ENCODE data around the gene ENPP5.

ENPP5 gene

GRCh38 chr6:46207174-46207573 is 36.4 kb upstream of the ENPP5 start:
- Histone ChIP-seq H3K9ac (ENCODE audit: low read depth in 1 of 2, low read length in 2 of 2) (no peak overlapping the region), H3K9me3 (ENCODE audit: control insufficient read depth in 2 of 2, low read length in 2 of 2) (no peaks in the 10 kb centered on the region), H3K27me3 (ENCODE audit: control insufficient read depth in 2 of 2, insufficient read depth in 2 of 2, low read length in 2 of 2) (no peaks in the 10 kb centered on the region), H3K36me3 (ENCODE audit: control insufficient read depth in 2 of 2, insufficient read depth in 2 of 2, low read length in 2 of 2) (no peaks in the 10 kb centered on the region), H3K4me3 (ENCODE audit: low read length in 2 of 2) (no peak overlapping the region), H3K27ac (ENCODE audit: low read depth in 2 of 2, low read length in 2 of 2) (no peak overlapping the region), H3K4me1 (ENCODE audit: control insufficient read depth in 2 of 2, insufficient read depth in 2 of 2, low read length in 2 of 2) (no peaks in the 10 kb centered on the region)

- Histone ChIP-seq H3K36me3 (ENCODE audit: control insufficient read depth in 2 of 2, insufficient read depth in 2 of 2, low read length in 2 of 2) (no peaks in the 10 kb centered on the region), H3K27ac (ENCODE audit: low read depth in 2 of 2, low read length in 2 of 2) (no peak overlapping the region), H3K4me1 (ENCODE audit: control insufficient read depth in 2 of 2, insufficient read depth in 2 of 2, low read length in 2 of 2) (no peaks in the 10 kb centered on the region), H3K9ac (ENCODE audit: low read depth in 1 of 2, low read length in 2 of 2) (no peak overlapping the region), H3K4me3 (ENCODE audit: low read length in 2 of 2) (no peak overlapping the region), H3K9me3 (ENCODE audit: control insufficient read depth in 2 of 2, low read length in 2 of 2) (no peaks in the 10 kb centered on the region), H3K27me3 (ENCODE audit: control insufficient read depth in 2 of 2, insufficient read depth in 2 of 2, low read length in 2 of 2) (no peaks in the 10 kb centered on the region)
Measured at GRCh38 chr6:46204880-46205650, 34.3 kb upstream of the ENPP5 start.

GRCh38 chr6:46203391-46204177 is 32.8 kb upstream of the ENPP5 start:
- H3K27ac ChIP-seq (ENCODE audit: low read depth in 2 of 2, low read length in 2 of 2) = no peak overlapping the region

GRCh38 chr6:46201702-46202101 is 30.9 kb upstream of the ENPP5 start:
- no peak overlapping the region for H3K27ac ChIP-seq (ENCODE audit: low read depth in 2 of 2, low read length in 2 of 2)
- H3K9me3 ChIP-seq (ENCODE audit: control insufficient read depth in 2 of 2, low read length in 2 of 2) = no peaks in the 10 kb centered on the region
- no peaks in the 10 kb centered on the region for H3K27me3 ChIP-seq (ENCODE audit: control insufficient read depth in 2 of 2, insufficient read depth in 2 of 2, low read length in 2 of 2)

More at GRCh38 chr6:46203391-46204177, 32.8 kb upstream of the ENPP5 start:
- Histone ChIP-seq H3K9me3 (ENCODE audit: control insufficient read depth in 2 of 2, low read length in 2 of 2) (no peaks in the 10 kb centered on the region), H3K27me3 (ENCODE audit: control insufficient read depth in 2 of 2, insufficient read depth in 2 of 2, low read length in 2 of 2) (no peaks in the 10 kb centered on the region), H3K9ac (ENCODE audit: low read depth in 1 of 2, low read length in 2 of 2) (no peak overlapping the region), H3K4me1 (ENCODE audit: control insufficient read depth in 2 of 2, insufficient read depth in 2 of 2, low read length in 2 of 2) (no peaks in the 10 kb centered on the region), H3K36me3 (ENCODE audit: control insufficient read depth in 2 of 2, insufficient read depth in 2 of 2, low read length in 2 of 2) (no peaks in the 10 kb centered on the region), H3K4me3 (ENCODE audit: low read length in 2 of 2) (no peak overlapping the region)

GRCh38 chr6:46199387-46199786 is 28.6 kb upstream of the ENPP5 start:
- no peaks in the 10 kb centered on the region for H3K27me3 ChIP-seq (ENCODE audit: control insufficient read depth in 2 of 2, insufficient read depth in 2 of 2, low read length in 2 of 2)
- H3K9ac ChIP-seq (ENCODE audit: low read depth in 1 of 2, low read length in 2 of 2) = no peak overlapping the region
- no peaks in the 10 kb centered on the region for H3K4me1 ChIP-seq (ENCODE audit: control insufficient read depth in 2 of 2, insufficient read depth in 2 of 2, low read length in 2 of 2)
- no peaks in the 10 kb centered on the region for H3K9me3 ChIP-seq (ENCODE audit: control insufficient read depth in 2 of 2, low read length in 2 of 2)
- H3K27ac ChIP-seq (ENCODE audit: low read depth in 2 of 2, low read length in 2 of 2) = no peak overlapping the region
- no peaks in the 10 kb centered on the region for H3K36me3 ChIP-seq (ENCODE audit: control insufficient read depth in 2 of 2, insufficient read depth in 2 of 2, low read length in 2 of 2)
- H3K4me3 ChIP-seq (ENCODE audit: low read length in 2 of 2) = no peak overlapping the region

More at GRCh38 chr6:46201702-46202101, 30.9 kb upstream of the ENPP5 start:
- H3K36me3 ChIP-seq (ENCODE audit: control insufficient read depth in 2 of 2, insufficient read depth in 2 of 2, low read length in 2 of 2) = no peaks in the 10 kb centered on the region
- H3K4me1 ChIP-seq (ENCODE audit: control insufficient read depth in 2 of 2, insufficient read depth in 2 of 2, low read length in 2 of 2) = no peaks in the 10 kb centered on the region
- H3K9ac ChIP-seq (ENCODE audit: low read depth in 1 of 2, low read length in 2 of 2) = no peak overlapping the region
- no peak overlapping the region for H3K4me3 ChIP-seq (ENCODE audit: low read length in 2 of 2)

- Histone ChIP-seq H3K27ac (ENCODE audit: low read depth in 2 of 2, low read length in 2 of 2) (no peak overlapping the region), H3K9ac (ENCODE audit: low read depth in 1 of 2, low read length in 2 of 2) (no peak overlapping the region), H3K4me1 (ENCODE audit: control insufficient read depth in 2 of 2, insufficient read depth in 2 of 2, low read length in 2 of 2) (no peaks in the 10 kb centered on the region), H3K4me3 (ENCODE audit: low read length in 2 of 2) (no peak overlapping the region), H3K27me3 (ENCODE audit: control insufficient read depth in 2 of 2, insufficient read depth in 2 of 2, low read length in 2 of 2) (no peaks in the 10 kb centered on the region), H3K36me3 (ENCODE audit: control insufficient read depth in 2 of 2, insufficient read depth in 2 of 2, low read length in 2 of 2) (no peaks in the 10 kb centered on the region), H3K9me3 (ENCODE audit: control insufficient read depth in 2 of 2, low read length in 2 of 2) (no peaks in the 10 kb centered on the region)
Measured at GRCh38 chr6:46191961-46192360, 21.2 kb upstream of the ENPP5 start.

- Histone ChIP-seq H3K4me3 (ENCODE audit: low read length in 2 of 2) (no peak overlapping the region), H3K27me3 (ENCODE audit: control insufficient read depth in 2 of 2, insufficient read depth in 2 of 2, low read length in 2 of 2) (no peaks in the 10 kb centered on the region), H3K9ac (ENCODE audit: low read depth in 1 of 2, low read length in 2 of 2) (no peak overlapping the region), H3K27ac (ENCODE audit: low read depth in 2 of 2, low read length in 2 of 2) (no peak overlapping the region), H3K9me3 (ENCODE audit: control insufficient read depth in 2 of 2, low read length in 2 of 2) (no peaks in the 10 kb centered on the region), H3K4me1 (ENCODE audit: control insufficient read depth in 2 of 2, insufficient read depth in 2 of 2, low read length in 2 of 2) (no peaks in the 10 kb centered on the region), H3K36me3 (ENCODE audit: control insufficient read depth in 2 of 2, insufficient read depth in 2 of 2, low read length in 2 of 2) (no peaks in the 10 kb centered on the region)
Measured at GRCh38 chr6:46190889-46191288, 20.1 kb upstream of the ENPP5 start.

GRCh38 chr6:46189726-46190125 is 18.9 kb upstream of the ENPP5 start:
- Histone ChIP-seq H3K9ac (ENCODE audit: low read depth in 1 of 2, low read length in 2 of 2) (no peak overlapping the region), H3K27me3 (ENCODE audit: control insufficient read depth in 2 of 2, insufficient read depth in 2 of 2, low read length in 2 of 2) (no peaks in the 10 kb centered on the region), H3K36me3 (ENCODE audit: control insufficient read depth in 2 of 2, insufficient read depth in 2 of 2, low read length in 2 of 2) (no peaks in the 10 kb centered on the region), H3K27ac (ENCODE audit: low read depth in 2 of 2, low read length in 2 of 2) (no peak overlapping the region), H3K4me3 (ENCODE audit: low read length in 2 of 2) (no peak overlapping the region), H3K9me3 (ENCODE audit: control insufficient read depth in 2 of 2, low read length in 2 of 2) (no peaks in the 10 kb centered on the region), H3K4me1 (ENCODE audit: control insufficient read depth in 2 of 2, insufficient read depth in 2 of 2, low read length in 2 of 2) (no peaks in the 10 kb centered on the region)

- H3K4me1 ChIP-seq (ENCODE audit: control insufficient read depth in 2 of 2, insufficient read depth in 2 of 2, low read length in 2 of 2) = no peaks in the 10 kb centered on the region
Measured at GRCh38 chr6:46186583-46186982, 15.8 kb upstream of the ENPP5 start.

GRCh38 chr6:46184114-46184513 is 13.3 kb upstream of the ENPP5 start:
- no peak overlapping the region for H3K9ac ChIP-seq (ENCODE audit: low read depth in 1 of 2, low read length in 2 of 2)
- no peak overlapping the region for H3K27ac ChIP-seq (ENCODE audit: low read depth in 2 of 2, low read length in 2 of 2)
- no peak overlapping the region for H3K4me3 ChIP-seq (ENCODE audit: low read length in 2 of 2)

More at GRCh38 chr6:46186583-46186982, 15.8 kb upstream of the ENPP5 start:
- Histone ChIP-seq H3K27me3 (ENCODE audit: control insufficient read depth in 2 of 2, insufficient read depth in 2 of 2, low read length in 2 of 2) (no peaks in the 10 kb centered on the region), H3K36me3 (ENCODE audit: control insufficient read depth in 2 of 2, insufficient read depth in 2 of 2, low read length in 2 of 2) (no peaks in the 10 kb centered on the region), H3K9ac (ENCODE audit: low read depth in 1 of 2, low read length in 2 of 2) (no peak overlapping the region), H3K4me3 (ENCODE audit: low read length in 2 of 2) (no peak overlapping the region), H3K27ac (ENCODE audit: low read depth in 2 of 2, low read length in 2 of 2) (no peak overlapping the region), H3K9me3 (ENCODE audit: control insufficient read depth in 2 of 2, low read length in 2 of 2) (no peaks in the 10 kb centered on the region)

More at GRCh38 chr6:46184114-46184513, 13.3 kb upstream of the ENPP5 start:
- H3K9me3 ChIP-seq (ENCODE audit: control insufficient read depth in 2 of 2, low read length in 2 of 2) = no peaks in the 10 kb centered on the region
- H3K36me3 ChIP-seq (ENCODE audit: control insufficient read depth in 2 of 2, insufficient read depth in 2 of 2, low read length in 2 of 2) = no peaks in the 10 kb centered on the region
- H3K4me1 ChIP-seq (ENCODE audit: control insufficient read depth in 2 of 2, insufficient read depth in 2 of 2, low read length in 2 of 2) = no peaks in the 10 kb centered on the region
- H3K27me3 ChIP-seq (ENCODE audit: control insufficient read depth in 2 of 2, insufficient read depth in 2 of 2, low read length in 2 of 2) = peaks cover 0 to 3% of the 10 kb centered on the region in 2 donors
